A549 (cell line): ENCODE results near the gene MMP25. TPM values are rescaled to one million over a fixed set of nuclear protein-coding genes. Genes with fewer than 3 reads are reported as not detected.
A peak's percentile ranks its signal among the peaks of the same experiment; 100 is the strongest.

Experiments used
- ATAC-seq, 2 experiments: fragments of 200-7000 bp in 1 of 2; fragments of >200 bp in 1 of 2; cut with Nextera tagmentation in 1 of 2; cut with Tn5 transposase in 1 of 2; 3 replicates each; pipeline versions ENCODE4 v1.8.0 to v1.9.1; 2018 to 2020; ENCODE audit warnings: mild to moderate bottlenecking in 1 of 2, moderate library complexity in 1 of 2
- CTCF ChIA-PET: fragments of 300-600 bp; sonication (Branson Sonifier 250); formaldehyde crosslinking; extraction: SDS; loops from one replicate; lab custom pipeline; 2021; ENCODE audit warnings: antibody characterized with exemption, inconsistent platforms; lab: Yijun Ruan, JAX
- POLR2A ChIA-PET: fragments of 350-600 bp; formaldehyde crosslinking; extraction: SDS; loops from one replicate; lab custom pipeline; 2021; ENCODE audit warnings: antibody characterized with exemption, inconsistent platforms; lab: Yijun Ruan, JAX
- DNase-seq, 2 experiments: peaks; one replicate each; pipeline versions ENCODE4 v3.0.0 to v3.0.0-alpha.2; 2011 to 2016; ENCODE audit warnings: low read depth in 1 of 2, low spot score in 1 of 2
- FAIRE-seq: peaks from 2 replicates; lab custom pipeline; 2011; peaks lifted over from hg19 to GRCh38; lab: Jason Lieb, UNC
- H3K27ac ChIP-seq, 2 experiments: fragments of >200 bp; sonication (Bioruptor Twin); formaldehyde crosslinking; 3 replicates each; pipeline ENCODE4 v1.5.1; 2016 to 2017
- H3K4me1 ChIP-seq: fragments of >200 bp; sonication (Bioruptor Twin); formaldehyde crosslinking; 3 replicates; pipeline ENCODE4 v1.6.1; 2016
- H3K4me2 ChIP-seq: fragments of >200 bp; sonication (Bioruptor Twin); formaldehyde crosslinking; 3 replicates; pipeline ENCODE4 v1.6.1; 2016
- H3K4me3 ChIP-seq: fragments of >200 bp; sonication (Bioruptor Twin); formaldehyde crosslinking; 3 replicates; pipeline ENCODE4 v1.5.1; 2016
- H3K9me3 ChIP-seq: fragments of >200 bp; sonication (Bioruptor Twin); formaldehyde crosslinking; 3 replicates; pipeline ENCODE4 v1.6.1; 2016
- BCL3 ChIP-seq: fragments of >200 bp; sonication (Bioruptor Twin); formaldehyde crosslinking; IDR thresholded peaks from 3 replicates; pipeline ENCODE4 v1.6.1; 2016
- CBX2 ChIP-seq: fragments of 200-600 bp; sonication (generic); IDR thresholded peaks from 2 replicates; pipeline ENCODE4 v1.6.1; 2016; ENCODE audit warnings: low read depth, mild to moderate bottlenecking, borderline replicate concordance
- CTCF ChIP-seq: fragments of >200 bp; sonication (Bioruptor Twin); formaldehyde crosslinking; IDR thresholded peaks from 3 replicates; pipeline ENCODE4 v1.5.1; 2016
- E2F6 ChIP-seq: IDR thresholded peaks from 2 replicates; pipeline ENCODE4 v1.6.1; 2012; ENCODE audit warnings: low read depth, borderline replicate concordance
- EHF ChIP-seq: fragments of 250-450 bp; sonication (Bioruptor Pico); IDR thresholded peaks from 2 replicates; pipeline ENCODE4 v1.5.0; 2020; ENCODE audit warnings: mild to moderate bottlenecking
- EHMT2 ChIP-seq: fragments of 200-600 bp; sonication (generic); IDR thresholded peaks from 2 replicates; pipeline ENCODE4 v1.6.1; 2016; ENCODE audit warnings: antibody characterized with exemption, low read depth, mild to moderate bottlenecking, moderate library complexity
- ELK1 ChIP-seq: fragments of 150-350 bp; IDR thresholded peaks from 2 replicates; pipeline ENCODE4 v1.6.1; 2014; ENCODE audit warnings: low read depth, mild to moderate bottlenecking, low read length
- EP300 ChIP-seq, 2 experiments: fragments of >200 bp; sonication (Bioruptor Twin); formaldehyde crosslinking; IDR thresholded peaks; 2 replicates in 1 of 2; 3 replicates in 1 of 2; pipeline ENCODE4 v1.6.1; 2016 to 2017
- ESRRA ChIP-seq: fragments of 150-350 bp; IDR thresholded peaks from 2 replicates; pipeline ENCODE4 v1.6.1; 2014; ENCODE audit warnings: mild to moderate bottlenecking, low read length, borderline replicate concordance
- FOSB ChIP-seq: fragments of 250-450 bp; sonication (Bioruptor Pico); IDR thresholded peaks from 2 replicates; pipeline ENCODE4 v1.5.0; 2020; ENCODE audit warnings: mild to moderate bottlenecking, moderate library complexity
- FOSL2 ChIP-seq, 2 experiments: fragments of 450-650 bp in 1 of 2; fragments of >200 bp in 1 of 2; sonication (Bioruptor Twin) in 1 of 2; formaldehyde crosslinking; IDR thresholded peaks; 2 replicates each; pipeline versions ENCODE4 v1.5.0 to v1.6.1; 2016 to 2020; ENCODE audit warnings: mild to moderate bottlenecking in 1 of 2, moderate library complexity in 1 of 2
- GATA3 ChIP-seq: IDR thresholded peaks from 2 replicates; pipeline ENCODE4 v1.6.1; 2012; ENCODE audit warnings: borderline replicate concordance
- HMGXB4 ChIP-seq: fragments of 250-450 bp; sonication (Bioruptor Pico); IDR thresholded peaks from 2 replicates; pipeline ENCODE4 v1.5.0; 2021; ENCODE audit warnings: mild to moderate bottlenecking, moderate library complexity, borderline replicate concordance
- HOXA7 ChIP-seq: fragments of 250-450 bp; sonication (Bioruptor Pico); IDR thresholded peaks from 2 replicates; pipeline ENCODE4 v1.5.0; 2020; ENCODE audit warnings: mild to moderate bottlenecking, moderate library complexity
- HOXB13 ChIP-seq: fragments of 250-450 bp; sonication (Bioruptor Pico); IDR thresholded peaks from 2 replicates; pipeline ENCODE4 v1.5.0; 2020; ENCODE audit warnings: low read depth, mild to moderate bottlenecking, moderate library complexity
- HOXB5 ChIP-seq: fragments of 250-450 bp; sonication (Bioruptor Pico); IDR thresholded peaks from 2 replicates; pipeline ENCODE4 v1.5.0; 2020; ENCODE audit warnings: mild to moderate bottlenecking, moderate library complexity
- JUNB ChIP-seq: fragments of >200 bp; sonication (Bioruptor Twin); formaldehyde crosslinking; IDR thresholded peaks from 2 replicates; pipeline ENCODE4 v1.6.1; 2016
- KDM1A ChIP-seq: fragments of 200-600 bp; sonication (generic); IDR thresholded peaks from 2 replicates; pipeline ENCODE4 v1.6.1; 2016; ENCODE audit warnings: low read depth, mild to moderate bottlenecking
- KDM5A ChIP-seq: fragments of 200-600 bp; sonication (generic); IDR thresholded peaks from 2 replicates; pipeline ENCODE4 v1.6.1; 2016; ENCODE audit warnings: antibody characterized with exemption, mild to moderate bottlenecking
- MAFK ChIP-seq: fragments of 450-650 bp; IDR thresholded peaks from 2 replicates; pipeline ENCODE4 v1.6.1; 2014; ENCODE audit not compliant: partially characterized antibody
- MAX ChIP-seq: IDR thresholded peaks from 2 replicates; pipeline ENCODE4 v1.6.1; 2012
- NFE2L2 ChIP-seq: fragments of 150-350 bp; conservative IDR thresholded peaks from 2 replicates; pipeline ENCODE4 v1.6.1; 2014; ENCODE audit warnings: low read length
- NR3C1 ChIP-seq: fragments of >200 bp; sonication (Bioruptor Twin); formaldehyde crosslinking; IDR thresholded peaks from 3 replicates; pipeline ENCODE4 v1.6.1; 2017
- POLR2A ChIP-seq: IDR thresholded peaks from 2 replicates; pipeline ENCODE4 v1.6.1; 2012; ENCODE audit warnings: mild to moderate bottlenecking, low read length
- POLR2AphosphoS2 ChIP-seq: conservative IDR thresholded peaks from 2 replicates; pipeline ENCODE4 v1.6.1; 2012; ENCODE audit warnings: low read length, improper control_type of control experiment, inconsistent platforms
- RAD21 ChIP-seq, 2 experiments: fragments of >200 bp in 1 of 2; sonication (Bioruptor Twin) in 1 of 2; formaldehyde crosslinking in 1 of 2; IDR thresholded peaks in 1 of 2; conservative IDR thresholded peaks in 1 of 2; 2 replicates in 1 of 2; 3 replicates in 1 of 2; pipeline ENCODE4 v1.6.1; 2012 to 2018; ENCODE audit warnings: inconsistent platforms in 1 of 2
- RARB ChIP-seq: fragments of 250-450 bp; sonication (Bioruptor Pico); IDR thresholded peaks from 2 replicates; pipeline ENCODE4 v1.8.0; 2021; ENCODE audit warnings: mild to moderate bottlenecking, moderate library complexity
- RFX5 ChIP-seq: fragments of 450-650 bp; IDR thresholded peaks from 2 replicates; pipeline ENCODE4 v1.7.1; 2014; ENCODE audit warnings: antibody characterized with exemption, mild to moderate bottlenecking, moderate library complexity
- SREBF2 ChIP-seq: fragments of 450-650 bp; IDR thresholded peaks from 2 replicates; pipeline ENCODE4 v1.6.1; 2014; ENCODE audit warnings: mild to moderate bottlenecking, moderate library complexity
- ZSCAN20 ChIP-seq: fragments of 250-450 bp; sonication (Bioruptor Pico); IDR thresholded peaks from 2 replicates; pipeline ENCODE4 v1.8.0; 2022; ENCODE audit warnings: mild to moderate bottlenecking, moderate library complexity
- WGBS: methylation state at CpG from one replicate; pipeline ENCODE4 v1.1.6; 2017; ENCODE audit errors: missing lambda C conversion rate; 5-methylcytosine and 5-hydroxymethylcytosine counted together
- polyA plus RNA-seq, 4 experiments: library from polyadenylated mRNA; depleted of rRNA in 3 of 4; stranded (reverse); fragments of >200 nt; fragmentation: RNase III in 1 of 4; extraction: RNeasy Plus Mini Kit Qiagen cat#74134 plus additional on column Dnase treatment in 1 of 4; gene quantifications; 2 replicates in 3 of 4; 3 replicates in 1 of 4; pipeline ENCODE4 v1.2.3, GENCODE V29; 2011 to 2017

The MMP25 gene
- polyA plus RNA-seq, 2 of the 4 experiments (the other 2 are of a cell fraction), result 0.04 to 0.31 TPM

GRCh38 chr16:3021449-3022207 lies 24.7 kb upstream of the MMP25 start (continued):
- TF ChIP-seq ZSCAN20 (no peak), EHF (peak; percentile 15; the same call in 1 of the 2 replicates), CTCF (peak; percentile 31; the same call in 1 of the 3 replicates), JUNB (no peak), HOXA7 (CRISPR knock-in tag) (0 out of 2 replicates have a peak, but pooled peaks have one; percentile 15), FOSL2 (IDR thresholded peaks at IDR 0.05) (peak; percentile 66; the same call in 1 of the 2 replicates), FOSL2 (CRISPR knock-in tag; IDR thresholded peaks at IDR 0.05) (peak; percentile 85), POLR2A (peak; percentile 19), ELK1 (no peak), POLR2AphosphoS2 (no peak; the same call in 1 of the 2 replicates), MAFK (peak; percentile 45), EHMT2 (no peak), BCL3 (peak; percentile 24; the same call in 1 of the 3 replicates), RFX5 (no peak)
- TF ChIP-seq, all 56 proteins: peak for 11

GRCh38 chr16:3022208-3022683 lies 24.1 kb upstream of the MMP25 start:
- ATAC-seq (peak; percentile 21 to 46), FAIRE-seq (peak; percentile 18), DNase-seq (peak; percentile 84 to 93)
- Histone ChIP-seq H3K9me3 (no peaks in the 10 kb centered on the region), H3K4me2 (peak overlapping the region; percentile 89), H3K4me1 (peaks cover 24% of the 10 kb centered on the region), H3K4me3 (peak overlapping the region; percentile 93), H3K27ac (peak overlapping the region; percentile 98 to 100)
- ChIA-PET CTCF (interaction anchor here (0.7 to 6.6 kb wide), 6 partner anchors 9 to 1645 kb away, joined by 3 to 112 read pairs (median 6); no protein-coding TSS in a partner anchor), POLR2A (interaction anchor here (0.6 to 6.2 kb wide), 8 partner anchors 9 to 57 kb away, joined by 3 to 107 read pairs (median 8); no protein-coding TSS in a partner anchor)
- under 1% methylated on average over 8 of the region's 8 CpGs for WGBS
- no peak for TF ChIP-seq HOXB13 (CRISPR knock-in tag)
- no peak for TF ChIP-seq ELK1
- no peak for TF ChIP-seq NR3C1
- TF ChIP-seq ESRRA, result no peak
- no peak for TF ChIP-seq KDM1A
- no peak; the same call in 1 of the 2 replicates for TF ChIP-seq FOSB
- no peak for TF ChIP-seq E2F6
- TF ChIP-seq RAD21 (conservative IDR thresholded peaks at IDR 0.05 in 1 of 2, IDR thresholded peaks at IDR 0.05 in 1 of 2), result no peak
- no peak for TF ChIP-seq HMGXB4 (CRISPR knock-in tag)
- peak; percentile 26 to 57; a peak in 1 of 5 replicates for TF ChIP-seq EP300 (IDR thresholded peaks at IDR 0.05)
- TF ChIP-seq NFE2L2, result no peak
- no peak for TF ChIP-seq SREBF2
- no peak for TF ChIP-seq CBX2
- no peak for TF ChIP-seq KDM5A
- TF ChIP-seq HOXB5, result no peak
- peak; percentile 29; the same call in 1 of the 2 replicates for TF ChIP-seq RARB (CRISPR knock-in tag)
- peak; percentile 30; the same call in 1 of the 2 replicates for TF ChIP-seq MAX
- peak; percentile 73 for TF ChIP-seq GATA3
- no peak for TF ChIP-seq MAFK
